NCI-H460 (cell line): ENCODE measurements around the gene ZBTB3. TPM values are rescaled to one million over a fixed set of nuclear protein-coding genes. Genes with fewer than 3 reads are reported as not detected.

Experiments
- small RNA-seq, 2 experiments: library from RNA; depleted of rRNA; stranded (forward); fragments of <200 nt; gene quantifications; one replicate each; pipeline ENCODE3, GENCODE V24; 2014
- total RNA-seq: library from RNA; depleted of rRNA; stranded (reverse); fragments of >200 nt; shearing (Covaris generic); gene quantifications from 2 replicates; pipeline ENCODE4 v1.2.3, GENCODE V29; 2014; rRNA removed

Gene ZBTB3
- total RNA-seq, 1 experiment from 2014 or later: 4.1 TPM

Small RNAs within 50 kb of the gene (small RNA-seq; reads per million reads assigned to genes)
- 0 to 0.12 reads per million in 2 experiments for gene MIR6514

Other genes with a start within 250 kb of the ZBTB3 start
- gene AHNAK, start 207.4 kb downstream of the ZBTB3 start, total RNA-seq: 80.2 and 86.0 TPM in 2 replicates
- 2,030 and 2,160 TPM in 2 replicates for gene EEF1G, start 180.3 kb downstream of the ZBTB3 start, total RNA-seq
- 6.3 and 6.4 TPM in 2 replicates for gene TUT1, start 162.6 kb downstream of the ZBTB3 start, total RNA-seq
- 67.7 and 79.0 TPM in 2 replicates for gene MTA2, start 152.3 kb downstream of the ZBTB3 start, total RNA-seq
- 14.6 and 18.4 TPM in 2 replicates for gene EML3, start 141.4 kb downstream of the ZBTB3 start, total RNA-seq
- 1.2 and 3.0 TPM in 2 replicates for gene ROM1, start 140.9 kb downstream of the ZBTB3 start, total RNA-seq
- gene B3GAT3, start 132.2 kb downstream of the ZBTB3 start, total RNA-seq: 22.6 TPM in 2 replicates
- 172 and 229 TPM in 2 replicates for gene GANAB, start 107.5 kb downstream of the ZBTB3 start, total RNA-seq
- gene INTS5, start 100.9 kb downstream of the ZBTB3 start, total RNA-seq: 11.1 and 11.4 TPM in 2 replicates
- 61.6 and 69.1 TPM in 2 replicates for gene C11orf98, start 89.0 kb downstream of the ZBTB3 start, total RNA-seq
- 8.8 and 11.5 TPM in 2 replicates for gene CSKMT, start 88.8 kb downstream of the ZBTB3 start, total RNA-seq
- gene UQCC3, start 82.5 kb downstream of the ZBTB3 start, total RNA-seq: 13.9 and 20.2 TPM in 2 replicates
- gene LBHD1, start 81.9 kb downstream of the ZBTB3 start, total RNA-seq: 5.4 and 5.5 TPM in 2 replicates
- gene UBXN1, start 75.1 kb downstream of the ZBTB3 start, total RNA-seq: 82.6 and 93.2 TPM in 2 replicates
- 0.02 TPM in 1 of 2 replicates, not detected in the other for gene LRRN4CL, start 64.6 kb downstream of the ZBTB3 start, total RNA-seq
- 57.4 and 59.2 TPM in 2 replicates for gene BSCL2, start 46.7 kb downstream of the ZBTB3 start, total RNA-seq
- 0.17 TPM in 1 of 2 replicates, not detected in the other for gene GNG3, start 46.5 kb downstream of the ZBTB3 start, total RNA-seq
- gene HNRNPUL2, start 26.7 kb downstream of the ZBTB3 start, total RNA-seq: 4.4 and 7.5 TPM in 2 replicates
- 25.8 and 28.8 TPM in 2 replicates for gene TTC9C, start 25.7 kb downstream of the ZBTB3 start, total RNA-seq
- gene POLR2G, start 7.4 kb upstream of the ZBTB3 start, total RNA-seq: 79.6 and 88.3 TPM in 2 replicates
- gene TAF6L, start 17.2 kb upstream of the ZBTB3 start, total RNA-seq: 10.5 and 11.9 TPM in 2 replicates
- 38.4 and 44.3 TPM in 2 replicates for gene TMEM179B, start 33.2 kb upstream of the ZBTB3 start, total RNA-seq
- 21.4 and 25.9 TPM in 2 replicates for gene TMEM223, start 37.8 kb upstream of the ZBTB3 start, total RNA-seq
- gene NXF1, start 51.3 kb upstream of the ZBTB3 start, total RNA-seq: 18.7 and 28.7 TPM in 2 replicates
- gene STX5, start 77.9 kb upstream of the ZBTB3 start, total RNA-seq: 14.7 and 15.9 TPM in 2 replicates
- not detected in 2 replicates for gene TEX54, start 78.7 kb upstream of the ZBTB3 start, total RNA-seq
- gene WDR74, start 85.4 kb upstream of the ZBTB3 start, total RNA-seq: 64.7 and 71.2 TPM in 2 replicates
- 449 and 464 TPM in 2 replicates for gene SLC3A2, start 126.7 kb upstream of the ZBTB3 start, total RNA-seq
- not detected in 2 replicates for gene CHRM1, start 167.2 kb upstream of the ZBTB3 start, total RNA-seq
- gene SLC22A6, start 230.8 kb upstream of the ZBTB3 start, total RNA-seq: not detected in 2 replicates